ENCODE results near the gene FRAS1. TPM values are rescaled to one million over a fixed set of nuclear protein-coding genes. Genes with fewer than 3 reads are reported as not detected.

FRAS1 gene
- total and polyA plus RNA-seq, 2 donors (not counting 3 experiments of a cell fraction or from before 2014, with no cell fraction given) = 1.4 to 3.6 TPM

GRCh38 chr4:78362310-78362709 lies 305.2 kb downstream of the FRAS1 start:
- no peaks in the 10 kb centered on the region for H3K9me1 ChIP-seq (replicated peaks; ENCODE audit: control insufficient read depth, extremely low read depth, insufficient read depth, low read length)
- no peaks in the 10 kb centered on the region for H3K4me1 ChIP-seq (ENCODE audit: control insufficient read depth, extremely low read depth, insufficient read depth, low read length)
- intact Hi-C loops (cut with micrococcal nuclease) = no loop called here
- FAIRE-seq (no peak), DNase-seq (ENCODE audit: low read depth, low spot score) (no peak)
- H3K9me3 ChIP-seq (replicated peaks; ENCODE audit: control insufficient read depth, insufficient read depth, low read length) = no peaks in the 10 kb centered on the region
- H3K27ac ChIP-seq (ENCODE audit: insufficient read depth, low read depth, low read length) = no peak overlapping the region
- POLR2A ChIA-PET = no interaction called here
- no TSS peak for BruUV-seq (replicated peaks)
- dilution Hi-C loops (cut with MboI; ENCODE audit: extremely low pct_ligation_motif_present, low sequenced_read_pairs) = no loop called here
- no peaks in the 10 kb centered on the region for H3K79me2 ChIP-seq (ENCODE audit: control insufficient read depth, insufficient read depth, low read length)
- H2AFZ ChIP-seq (ENCODE audit: low read depth, low read length) = no peak overlapping the region
- no peaks in the 10 kb centered on the region for H3K36me3 ChIP-seq (ENCODE audit: control insufficient read depth in 2 of 2, extremely low read depth in 1 of 2, insufficient read depth in 2 of 2, low read length in 2 of 2)
- no peak overlapping the region for H3K4me3 ChIP-seq (replicated peaks in 1 of 3; ENCODE audit: insufficient read depth in 1 of 3, low read depth in 1 of 3, low read length in 3 of 3)
- no peaks in the 10 kb centered on the region for H4K20me1 ChIP-seq (replicated peaks; ENCODE audit: control insufficient read depth, extremely low read depth, insufficient read depth, low read length)
- no peak overlapping the region for H3K4me2 ChIP-seq (ENCODE audit: insufficient read depth, low read length)
- CTCF ChIA-PET = no interaction called here
- no peak overlapping the region for H3K9ac ChIP-seq (replicated peaks; ENCODE audit: extremely low read depth, insufficient read depth, low read length)
- no peaks in the 10 kb centered on the region for H3K27me3 ChIP-seq (ENCODE audit: control insufficient read depth in 2 of 2, insufficient read depth in 2 of 2, low read length in 2 of 2)
- TF ChIP-seq JUN (IDR thresholded peaks at IDR 0.05; ENCODE audit: borderline replicate concordance, insufficient read depth, insufficient read length, low read depth) (no peak), MAX (IDR thresholded peaks at IDR 0.05; ENCODE audit: insufficient read depth, insufficient read length) (no peak), POLR2AphosphoS5 (IDR thresholded peaks at IDR 0.05; ENCODE audit: insufficient read depth, low read depth, low read length) (no peak), FOS (IDR thresholded peaks at IDR 0.05; ENCODE audit: borderline replicate concordance, insufficient read depth, low read length) (no peak), CTCF (IDR thresholded peaks at IDR 0.05; ENCODE audit: extremely low read depth in 1 of 2, insufficient read depth in 1 of 2, low read depth in 1 of 2, low read length in 2 of 2) (no peak), GATA2 (IDR thresholded peaks at IDR 0.05; ENCODE audit: insufficient read depth, insufficient read length, low read depth, low read length) (no peak), MYC (IDR thresholded peaks at IDR 0.05; ENCODE audit: low read depth, low read length) (no peak)

Measured in endothelial cell of umbilical vein (primary cell).